HG03565 (cell line): Measurements from ENCODE around the gene CERT1.
"Not testable (repeated sequence)": the region's sequence is repeated elsewhere in the genome, so short reads cannot be mapped to it uniquely, and the experiment has no call there.

Experiments used
- ATAC-seq: cut with Tn5 transposase; IDR thresholded peaks from one replicate; pipeline ENCODE4 v1.9.1; 2021; ENCODE audit warnings: mild to moderate bottlenecking, moderate library complexity; ENCODE audit not compliant: unreplicated experiment

CERT1 gene

GRCh38 chr5:75524071-75524470, 12.6 kb upstream of the CERT1 start:
- peak; percentile 75 for ATAC-seq

GRCh38 chr5:75523275-75523674, 11.8 kb upstream of the CERT1 start:
- ATAC-seq, result no peak

DNA sequence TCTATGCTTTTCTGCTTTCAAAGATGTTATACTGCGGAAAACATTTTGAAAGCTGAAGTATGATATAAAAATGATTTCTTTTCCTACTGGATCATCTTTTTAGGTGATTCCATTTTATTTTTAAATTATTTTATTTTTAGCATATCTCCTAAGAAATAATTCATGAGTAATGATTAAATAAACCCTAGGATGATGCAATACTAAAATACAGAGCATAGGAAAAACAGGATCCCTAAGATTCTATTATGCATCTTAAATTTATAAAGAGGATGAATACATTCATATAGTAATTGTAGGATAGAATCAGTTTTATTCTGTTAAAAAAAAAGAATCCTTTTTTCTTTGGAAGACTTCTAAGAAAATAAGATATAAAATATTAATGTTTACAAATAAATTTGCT, 11.1 kb upstream of the CERT1 start:
- ATAC-seq, result no peak

DNA sequence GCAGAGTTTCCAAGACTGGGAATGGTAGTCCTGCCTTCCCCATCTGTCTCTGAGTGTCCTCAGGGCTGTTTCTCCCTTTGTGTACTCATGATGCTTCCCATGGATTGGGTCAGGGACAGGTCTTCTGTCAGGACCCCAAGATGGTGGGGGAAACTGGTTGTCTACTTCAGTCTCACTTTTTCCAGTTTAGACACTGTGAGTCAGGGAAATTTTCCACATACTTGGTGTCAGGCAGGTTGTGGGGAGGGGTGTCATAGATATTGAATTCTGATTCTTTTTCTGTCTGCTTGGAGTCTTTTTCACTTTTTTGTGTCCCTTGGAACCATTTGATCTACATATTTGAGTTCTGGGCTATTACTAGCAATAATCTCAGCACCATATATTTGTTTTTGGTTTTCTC, 10.6 kb upstream of the CERT1 start:
- ATAC-seq, result no peak

- no peak for ATAC-seq
Observed at GRCh38 chr5:75521195-75521594, 9.8 kb upstream of the CERT1 start.

DNA sequence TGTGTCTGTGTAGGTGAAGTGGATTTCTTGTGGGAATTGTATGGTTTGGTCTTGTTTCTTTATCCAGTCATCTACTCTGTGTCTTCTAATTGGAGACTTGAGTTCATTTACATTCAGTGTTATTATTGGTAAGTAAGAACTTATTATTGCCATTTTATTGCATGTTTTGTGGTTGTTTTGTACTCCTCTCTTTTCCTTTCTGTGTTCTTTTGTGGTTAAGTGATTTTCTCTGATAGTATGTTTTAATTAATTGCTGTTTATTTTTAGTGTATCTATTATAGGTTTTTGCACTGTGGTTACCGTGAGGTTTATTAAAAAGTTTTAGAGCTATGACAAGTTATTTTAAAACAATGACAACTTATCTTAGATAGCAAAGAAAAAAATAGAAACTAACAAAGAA, 8.3 kb upstream of the CERT1 start:
- no peak for ATAC-seq

DNA sequence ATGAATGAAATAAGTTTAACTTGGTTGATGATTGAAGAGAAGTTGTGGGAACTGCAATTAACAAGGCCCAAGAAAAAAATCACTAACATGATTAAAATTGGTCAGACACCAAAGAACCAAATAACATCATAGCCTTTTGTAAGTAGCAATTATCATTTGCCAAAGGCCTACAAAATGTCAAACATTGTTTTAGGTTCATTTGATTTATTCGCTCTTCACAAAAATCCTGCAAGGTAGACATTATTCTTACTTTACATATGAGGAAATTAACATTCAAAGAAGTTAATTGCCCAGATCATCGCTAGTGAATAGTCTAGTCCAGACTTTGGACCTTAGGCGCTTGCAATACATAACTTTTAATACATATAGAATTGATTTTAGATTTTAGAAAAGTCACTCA, 2.9 kb upstream of the CERT1 start:
- ATAC-seq, result no peak

GRCh38 chr5:75513841-75514240, 2.4 kb upstream of the CERT1 start:
- no peak for ATAC-seq

- no peak for ATAC-seq
Observed at GRCh38 chr5:75512383-75513074, 1.1 kb upstream of the CERT1 start.

- ATAC-seq, result peak; percentile 16
Observed at GRCh38 chr5:75510836-75511434, 494 bp downstream of the CERT1 start.

GRCh38 chr5:75510417-75510835, 1.0 kb downstream of the CERT1 start:
- no peak for ATAC-seq

- ATAC-seq, result no peak
Observed at GRCh38 chr5:75509956-75510355, 1.5 kb downstream of the CERT1 start.

DNA sequence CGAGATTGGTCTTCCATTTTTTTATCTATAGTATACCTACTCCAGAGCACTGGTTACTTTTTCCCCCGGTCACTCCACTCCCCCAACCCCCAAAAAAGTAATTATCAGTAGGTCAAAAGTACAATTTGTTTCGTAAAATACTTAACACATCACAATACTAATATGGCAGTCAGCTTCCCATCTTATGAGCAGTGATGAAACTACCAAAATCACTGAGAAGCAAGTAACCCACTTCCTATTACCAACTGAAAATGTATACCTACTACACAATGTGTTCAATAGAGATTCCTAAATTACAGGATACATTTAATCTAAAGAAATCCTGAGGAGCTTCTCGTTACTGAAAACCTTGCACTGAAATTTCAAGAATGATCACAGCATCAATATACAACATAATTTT, 1.9 kb downstream of the CERT1 start:
- ATAC-seq, result no peak

DNA sequence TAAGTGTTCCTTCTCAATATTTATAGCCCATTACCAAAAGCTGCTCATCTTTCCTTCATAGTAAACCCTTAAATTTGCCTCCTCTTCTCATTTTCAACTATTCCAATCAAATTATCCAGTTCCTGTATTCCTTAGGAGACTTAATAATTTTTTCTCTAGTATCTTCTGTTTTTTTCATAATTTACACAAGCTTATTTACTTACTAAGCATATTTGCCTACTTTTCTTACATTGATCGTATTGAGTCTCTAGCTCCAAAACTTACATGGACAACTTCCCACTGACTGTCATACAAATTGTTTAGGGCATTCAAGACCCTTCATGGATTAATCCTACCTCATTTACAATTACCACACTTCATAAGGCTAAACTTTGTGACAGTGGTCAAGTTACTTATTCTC, 3.6 kb downstream of the CERT1 start:
- no peak for ATAC-seq

- ATAC-seq, result not testable (repeated sequence)
Observed at GRCh38 chr5:75505112-75505511, 6.3 kb downstream of the CERT1 start.

- ATAC-seq, result not testable (repeated sequence)
Observed at GRCh38 chr5:75498875-75499274, 12.6 kb downstream of the CERT1 start.

GRCh38 chr5:75498208-75498777, 13.1 kb downstream of the CERT1 start:
- ATAC-seq, result no peak

DNA sequence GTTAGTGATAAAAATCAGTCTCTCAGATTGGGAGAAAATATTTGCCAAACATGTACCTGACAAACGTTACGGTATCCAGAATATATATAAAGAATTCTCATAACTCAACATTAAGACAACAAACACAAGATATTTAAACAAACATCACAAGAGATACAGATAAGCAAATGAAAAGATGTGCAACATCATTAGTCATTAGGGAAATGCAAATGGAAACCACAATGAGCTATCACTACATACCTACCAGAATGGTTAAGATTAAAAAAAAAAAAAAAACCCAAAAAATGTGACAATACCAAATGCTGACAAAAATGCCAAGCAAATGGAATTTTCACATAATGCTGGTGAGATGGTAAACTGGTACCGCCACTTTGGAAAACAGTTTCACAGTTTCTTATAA, 15.4 kb downstream of the CERT1 start:
- ATAC-seq, result no peak

DNA sequence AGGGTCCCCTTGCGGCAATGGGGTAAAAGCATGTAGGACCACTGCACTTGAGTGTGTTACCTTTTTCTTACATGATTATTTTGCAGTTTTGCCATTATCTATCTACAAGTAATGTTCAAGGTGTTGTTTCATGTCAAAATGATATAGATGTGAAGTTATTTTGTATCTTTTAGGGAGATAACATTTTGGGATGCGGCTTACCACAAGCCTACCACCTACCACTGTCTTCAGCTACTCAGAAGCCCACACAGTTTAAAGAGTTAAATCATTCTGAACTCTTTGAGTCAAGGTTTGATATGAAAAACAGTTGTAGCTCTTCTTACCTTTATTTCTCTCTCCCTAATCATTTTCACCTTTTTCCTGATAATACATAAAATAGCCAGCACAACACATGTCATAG, 19.8 kb downstream of the CERT1 start:
- ATAC-seq, result no peak

DNA sequence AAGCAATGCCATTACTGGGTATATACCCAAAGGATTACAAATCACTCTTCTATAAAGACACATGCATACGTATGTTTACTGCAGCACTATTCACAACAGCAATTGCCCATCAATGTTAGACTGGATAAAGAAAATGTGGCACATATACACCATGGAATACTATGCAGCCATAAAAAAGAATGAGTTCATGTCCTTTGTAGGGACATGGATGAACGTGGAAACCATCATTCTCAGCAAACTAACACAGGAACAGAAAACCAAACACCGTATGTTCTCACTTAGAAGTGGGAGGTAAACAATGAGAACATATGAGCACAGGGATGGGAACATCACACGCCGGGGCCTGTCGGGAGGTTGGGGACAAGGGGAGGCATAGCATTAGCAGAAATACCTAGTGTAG, 21.6 kb downstream of the CERT1 start:
- ATAC-seq, result not testable (repeated sequence)

GRCh38 chr5:75484605-75485004, 26.8 kb downstream of the CERT1 start:
- ATAC-seq, result no peak

GRCh38 chr5:75482482-75482881, 28.9 kb downstream of the CERT1 start:
- ATAC-seq, result no peak

GRCh38 chr5:75481024-75481423, 30.4 kb downstream of the CERT1 start:
- no peak for ATAC-seq
